SK-N-SH (cell line): ENCODE measurements around the gene PTPRG. TPM values are rescaled to one million over a fixed set of nuclear protein-coding genes. Genes with fewer than 3 reads are reported as not detected.

ENCODE experiments used
- CTCF ChIA-PET: fragments of 300-600, 350-600 bp; formaldehyde crosslinking; extraction: SDS; loops from one replicate; lab custom pipeline; 2021; lab: Yijun Ruan, JAX
- POLR2A ChIA-PET: fragments of 350-600 bp; sonication (Branson Sonifier 250); formaldehyde crosslinking; extraction: SDS; loops from one replicate; lab custom pipeline; 2020; ENCODE audit warnings: antibody characterized with exemption, inconsistent platforms; lab: Yijun Ruan, JAX
- DNase-seq: peaks from one replicate; pipeline ENCODE4 v3.0.0; 2012
- H2AFZ ChIP-seq: fragments of 200-600 bp; sonication (generic); 2 replicates; pipeline ENCODE4 v1.8.1; 2016; ENCODE audit warnings: antibody characterized with exemption, mild to moderate bottlenecking, low read depth
- H3F3A ChIP-seq: fragments of 200-600 bp; sonication (generic); replicated peaks from 2 replicates; pipeline ENCODE3; 2016; ENCODE audit warnings: antibody characterized with exemption, mild to moderate bottlenecking; ENCODE audit not compliant: insufficient read depth
- H3K27ac ChIP-seq, 2 experiments: fragments of 200-500 bp in 1 of 2; fragments of 200-600 bp in 1 of 2; sonication (Bioruptor generic) in 1 of 2; sonication (generic), shearing (Covaris generic) in 1 of 2; 2 replicates each; pipeline versions ENCODE4 v1.5.1 to v1.6.1; 2014 to 2016; ENCODE audit warnings: low read depth in 2 of 2, inconsistent platforms in 1 of 2, low read length in 1 of 2, mild to moderate bottlenecking in 1 of 2, mixed read lengths in 1 of 2
- H3K27me3 ChIP-seq: fragments of 200-600 bp; sonication (generic), shearing (Covaris generic); 2 replicates; pipeline ENCODE4 v1.6.1; 2016; ENCODE audit warnings: mixed run types; ENCODE audit not compliant: insufficient read depth
- H3K36me3 ChIP-seq, 2 experiments: fragments of 200-500 bp in 1 of 2; fragments of 200-600 bp in 1 of 2; sonication (Bioruptor generic) in 1 of 2; sonication (generic) in 1 of 2; replicated peaks in 1 of 2; 2 replicates each; pipeline versions ENCODE3 to v1.5.1; 2014 to 2016; ENCODE audit warnings: low read length in 1 of 2, mild to moderate bottlenecking in 1 of 2; ENCODE audit not compliant: insufficient read depth in 2 of 2, control insufficient read depth in 1 of 2
- H3K4me1 ChIP-seq, 2 experiments: fragments of 200-500 bp in 1 of 2; fragments of 200-600 bp in 1 of 2; sonication (Bioruptor generic) in 1 of 2; sonication (generic), shearing (Covaris generic) in 1 of 2; 2 replicates each; pipeline versions ENCODE4 v1.5.1 to v1.6.1; 2014 to 2016; ENCODE audit warnings: low read depth in 1 of 2, low read length in 1 of 2, mixed run types in 1 of 2; ENCODE audit not compliant: insufficient read depth in 2 of 2, control insufficient read depth in 1 of 2
- H3K4me2 ChIP-seq: fragments of 200-600 bp; sonication (generic), shearing (Covaris generic); 2 replicates; pipeline ENCODE4 v1.6.1; 2017; ENCODE audit warnings: mixed run types
- H3K4me3 ChIP-seq, 2 experiments: fragments of 200-500 bp in 1 of 2; fragments of 200-600 bp in 1 of 2; sonication (Bioruptor generic) in 1 of 2; sonication (generic), shearing (Covaris generic) in 1 of 2; 2 replicates each; pipeline versions ENCODE4 v1.5.1 to v1.8.1; 2014 to 2016; ENCODE audit warnings: low read depth in 2 of 2, inconsistent platforms in 1 of 2, low read length in 1 of 2, mild to moderate bottlenecking in 1 of 2, mixed read lengths in 1 of 2, moderate library complexity in 1 of 2
- H3K79me2 ChIP-seq: fragments of 200-600 bp; sonication (generic); 2 replicates; pipeline ENCODE4 v1.8.1; 2017; ENCODE audit warnings: mild to moderate bottlenecking; ENCODE audit not compliant: insufficient read depth
- H3K9ac ChIP-seq: fragments of 200-600 bp; sonication (generic); 2 replicates; pipeline ENCODE4 v1.6.1; 2017; ENCODE audit warnings: mixed run types
- H3K9me2 ChIP-seq: fragments of 200-600 bp; sonication (generic); 2 replicates; pipeline ENCODE4 v1.6.1; 2017; ENCODE audit warnings: mixed run types
- H3K9me3 ChIP-seq: fragments of 200-600 bp; sonication (generic); 2 replicates; pipeline ENCODE4 v1.6.1; 2017; ENCODE audit warnings: mixed run types, mild to moderate bottlenecking, moderate library complexity
- H4K20me1 ChIP-seq: fragments of 200-600 bp; sonication (generic); 2 replicates; pipeline ENCODE4 v1.6.1; 2017; ENCODE audit warnings: mild to moderate bottlenecking, mixed run types; ENCODE audit not compliant: insufficient read depth
- EP300 ChIP-seq, 2 experiments: IDR thresholded peaks; 2 replicates each; pipeline versions ENCODE4 v1.4.0 to v1.6.1; 2012; ENCODE audit warnings: borderline replicate concordance in 1 of 2, low read depth in 1 of 2, low read length in 1 of 2
- FOSL2 ChIP-seq: IDR thresholded peaks from 2 replicates; pipeline ENCODE4 v1.4.0; 2012; ENCODE audit warnings: low read depth, mild to moderate bottlenecking, moderate library complexity, borderline replicate concordance
- GABPA ChIP-seq: IDR thresholded peaks from 2 replicates; pipeline ENCODE4 v1.4.0; 2012; ENCODE audit warnings: low read depth, mild to moderate bottlenecking
- RAD21 ChIP-seq: IDR thresholded peaks from 2 replicates; pipeline ENCODE4 v1.6.1; 2012; ENCODE audit warnings: mild to moderate bottlenecking, low read length
- SIN3A ChIP-seq: IDR thresholded peaks from 2 replicates; pipeline ENCODE4 v1.6.1; 2012; ENCODE audit warnings: low read depth, mild to moderate bottlenecking, low read length, moderate library complexity, borderline replicate concordance
- SMC3 ChIP-seq: IDR thresholded peaks from 2 replicates; pipeline ENCODE4 v1.6.1; 2012; ENCODE audit warnings: low read depth, low read length, improper control_type of control experiment
- WGBS: methylation state at CpG from one replicate; pipeline ENCODE4 v1.1.6; 2017; ENCODE audit warnings: low lambda C conversion rate; 5-methylcytosine and 5-hydroxymethylcytosine counted together
- polyA plus RNA-seq, 3 experiments: library from polyadenylated mRNA; depleted of rRNA; stranded (reverse); fragments of >200 nt; gene quantifications; 2 replicates each; pipeline ENCODE4 v1.2.3, GENCODE V29; 2012
- TF ChIP-seq, protein P1 (sequence below): IDR thresholded peaks from 2 replicates; pipeline ENCODE4 v1.4.0; 2012; ENCODE audit warnings: low read depth, borderline replicate concordance
- TF ChIP-seq, protein P2 (sequence below): fragments of 200-600 bp; sonication (generic); IDR thresholded peaks from 2 replicates; pipeline ENCODE4 v1.6.1; 2017; ENCODE audit warnings: antibody characterized with exemption, mild to moderate bottlenecking, moderate library complexity
- TF ChIP-seq, protein P3 (sequence below): fragments of 150-350 bp; IDR thresholded peaks from 2 replicates; pipeline ENCODE4 v1.6.1; 2017; ENCODE audit warnings: antibody characterized with exemption, low read length, low read depth, borderline replicate concordance

Gene PTPRG
- polyA plus RNA-seq, 1 of the 3 experiments (the other 2 are of a cell fraction): 14.1 TPM

DNA sequence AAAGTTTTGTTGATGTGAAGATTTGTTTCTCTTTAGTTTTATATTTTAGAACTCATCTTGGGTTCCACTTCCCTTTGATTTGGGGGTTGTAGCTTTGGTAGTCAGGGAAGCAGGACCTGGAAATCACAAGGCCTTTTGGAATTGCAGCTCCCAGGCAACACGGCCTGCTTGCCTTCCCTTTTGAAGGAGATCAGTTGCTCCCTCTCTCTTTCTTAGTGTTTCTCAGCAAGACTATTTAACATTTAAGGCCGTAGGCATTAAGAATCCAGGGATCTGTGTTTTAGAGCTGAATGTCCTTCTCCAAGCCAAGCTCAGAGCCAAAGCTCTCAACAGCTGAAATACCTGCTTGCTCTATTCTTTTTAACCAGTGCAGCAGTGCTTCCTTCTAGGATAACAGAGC lies 310.3 kb downstream of the PTPRG start (continued):
- TF ChIP-seq EP300 (IDR thresholded peaks at IDR 0.05; ENCODE audit: borderline replicate concordance in 1 of 2, low read depth in 1 of 2, low read length in 1 of 2) (no peak), GABPA (no peak)
- TF ChIP-seq, protein P1, sequence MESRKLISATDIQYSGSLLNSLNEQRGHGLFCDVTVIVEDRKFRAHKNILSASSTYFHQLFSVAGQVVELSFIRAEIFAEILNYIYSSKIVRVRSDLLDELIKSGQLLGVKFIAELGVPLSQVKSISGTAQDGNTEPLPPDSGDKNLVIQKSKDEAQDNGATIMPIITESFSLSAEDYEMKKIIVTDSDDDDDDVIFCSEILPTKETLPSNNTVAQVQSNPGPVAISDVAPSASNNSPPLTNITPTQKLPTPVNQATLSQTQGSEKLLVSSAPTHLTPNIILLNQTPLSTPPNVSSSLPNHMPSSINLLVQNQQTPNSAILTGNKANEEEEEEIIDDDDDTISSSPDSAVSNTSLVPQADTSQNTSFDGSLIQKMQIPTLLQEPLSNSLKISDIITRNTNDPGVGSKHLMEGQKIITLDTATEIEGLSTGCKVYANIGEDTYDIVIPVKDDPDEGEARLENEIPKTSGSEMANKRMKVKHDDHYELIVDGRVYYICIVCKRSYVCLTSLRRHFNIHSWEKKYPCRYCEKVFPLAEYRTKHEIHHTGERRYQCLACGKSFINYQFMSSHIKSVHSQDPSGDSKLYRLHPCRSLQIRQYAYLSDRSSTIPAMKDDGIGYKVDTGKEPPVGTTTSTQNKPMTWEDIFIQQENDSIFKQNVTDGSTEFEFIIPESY: no peak

DNA sequence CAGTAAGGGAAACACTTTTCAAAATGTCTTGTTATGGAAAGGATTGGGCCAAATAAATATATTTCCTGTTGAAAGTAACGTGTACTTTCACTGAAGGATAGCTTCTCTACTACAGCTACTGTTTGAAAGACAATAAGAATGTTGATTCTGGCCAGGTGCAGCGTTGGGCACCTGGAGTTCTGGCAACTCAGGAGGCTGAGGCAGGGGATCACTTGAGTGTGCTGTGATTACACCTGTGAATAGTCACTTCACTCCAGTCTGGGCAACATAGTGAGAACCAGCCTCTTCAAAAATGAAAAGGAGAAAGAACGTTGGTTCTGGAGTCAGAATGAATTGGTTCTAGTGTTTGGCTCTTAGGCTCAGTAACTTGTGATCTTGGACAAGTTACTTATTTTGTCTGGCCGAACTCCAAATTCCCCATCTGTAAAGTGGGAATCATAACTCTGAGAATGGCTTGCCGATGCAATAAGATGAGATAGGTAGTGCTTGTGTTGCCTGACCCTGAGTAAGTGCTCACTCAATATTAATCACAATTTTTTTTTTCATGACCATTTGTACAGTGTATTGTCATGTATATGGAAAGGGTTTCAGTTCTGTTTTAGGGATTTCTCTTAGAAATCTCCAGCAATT lies 310.8 kb downstream of the PTPRG start:
- H3K4me3 ChIP-seq: no peak overlapping the region
- DNase-seq: no peak
- H3K36me3 ChIP-seq: no peaks in the 10 kb centered on the region
- WGBS: 94% methylated on average over 5 of the region's 5 CpGs
- no peaks in the 10 kb centered on the region for H3K27me3 ChIP-seq
- TF ChIP-seq, protein P2, sequence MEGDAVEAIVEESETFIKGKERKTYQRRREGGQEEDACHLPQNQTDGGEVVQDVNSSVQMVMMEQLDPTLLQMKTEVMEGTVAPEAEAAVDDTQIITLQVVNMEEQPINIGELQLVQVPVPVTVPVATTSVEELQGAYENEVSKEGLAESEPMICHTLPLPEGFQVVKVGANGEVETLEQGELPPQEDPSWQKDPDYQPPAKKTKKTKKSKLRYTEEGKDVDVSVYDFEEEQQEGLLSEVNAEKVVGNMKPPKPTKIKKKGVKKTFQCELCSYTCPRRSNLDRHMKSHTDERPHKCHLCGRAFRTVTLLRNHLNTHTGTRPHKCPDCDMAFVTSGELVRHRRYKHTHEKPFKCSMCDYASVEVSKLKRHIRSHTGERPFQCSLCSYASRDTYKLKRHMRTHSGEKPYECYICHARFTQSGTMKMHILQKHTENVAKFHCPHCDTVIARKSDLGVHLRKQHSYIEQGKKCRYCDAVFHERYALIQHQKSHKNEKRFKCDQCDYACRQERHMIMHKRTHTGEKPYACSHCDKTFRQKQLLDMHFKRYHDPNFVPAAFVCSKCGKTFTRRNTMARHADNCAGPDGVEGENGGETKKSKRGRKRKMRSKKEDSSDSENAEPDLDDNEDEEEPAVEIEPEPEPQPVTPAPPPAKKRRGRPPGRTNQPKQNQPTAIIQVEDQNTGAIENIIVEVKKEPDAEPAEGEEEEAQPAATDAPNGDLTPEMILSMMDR: no peak
- no peak for TF ChIP-seq FOSL2
- TF ChIP-seq RAD21: no peak
- TF ChIP-seq, protein P3, sequence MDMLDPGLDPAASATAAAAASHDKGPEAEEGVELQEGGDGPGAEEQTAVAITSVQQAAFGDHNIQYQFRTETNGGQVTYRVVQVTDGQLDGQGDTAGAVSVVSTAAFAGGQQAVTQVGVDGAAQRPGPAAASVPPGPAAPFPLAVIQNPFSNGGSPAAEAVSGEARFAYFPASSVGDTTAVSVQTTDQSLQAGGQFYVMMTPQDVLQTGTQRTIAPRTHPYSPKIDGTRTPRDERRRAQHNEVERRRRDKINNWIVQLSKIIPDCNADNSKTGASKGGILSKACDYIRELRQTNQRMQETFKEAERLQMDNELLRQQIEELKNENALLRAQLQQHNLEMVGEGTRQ: no peak
- no peak for TF ChIP-seq SIN3A
- TF ChIP-seq SMC3: no peak
- H3K9ac ChIP-seq: no peak overlapping the region
- H3K4me2 ChIP-seq: no peak overlapping the region
- no peak overlapping the region for H3K27ac ChIP-seq
- no peaks in the 10 kb centered on the region for H3F3A ChIP-seq
- ChIA-PET CTCF (interaction anchor here (1.0 to 1.9 kb wide), 3 partner anchors 8 to 64 kb away, joined by 3 to 9 read pairs (median 5); no protein-coding TSS in a partner anchor), POLR2A (no interaction called here)
- no peaks in the 10 kb centered on the region for H3K9me2 ChIP-seq
- H3K9me3 ChIP-seq: no peaks in the 10 kb centered on the region
- H2AFZ ChIP-seq: no peak overlapping the region
- no peaks in the 10 kb centered on the region; the same call in 1 of the 2 replicates for H3K79me2 ChIP-seq
- peaks cover 0 to 18% of the 10 kb centered on the region in 2 experiments; a peak in 1 of 4 replicates for H3K4me1 ChIP-seq
- no peaks in the 10 kb centered on the region for H4K20me1 ChIP-seq
